ENCODE measurements around the gene GNG8.

DNA sequence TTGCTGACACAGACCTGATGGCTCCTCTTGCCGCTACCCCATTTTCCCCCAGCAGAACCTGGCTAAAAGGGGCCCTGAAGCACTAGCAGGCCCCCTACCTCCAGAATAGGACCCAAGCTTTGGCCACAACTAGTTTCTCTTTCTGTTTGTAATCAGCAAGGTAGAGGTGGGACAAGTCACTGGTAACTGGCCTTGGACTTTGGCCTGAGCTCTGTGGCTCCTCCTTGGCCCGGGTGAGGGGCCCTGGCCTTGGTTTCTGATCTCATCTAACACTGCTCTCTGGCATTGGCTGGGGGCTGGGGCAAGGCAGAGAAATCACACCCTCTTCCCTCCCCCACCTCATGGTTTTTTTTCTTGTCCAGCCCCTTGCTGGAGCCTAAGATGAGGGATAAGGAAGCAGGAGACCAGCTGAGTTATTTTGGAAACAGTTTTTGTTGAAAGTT lies 32.8 kb downstream of the GNG8 start:
- TF ChIP-seq PITX1 (CRISPR knock-in tag; IDR thresholded peaks at IDR 0.05), result no peak
- peak; percentile 50; the same call in 1 of the 2 replicates for TF ChIP-seq HDAC1 (CRISPR knock-in tag; IDR thresholded peaks at IDR 0.05)
- TF ChIP-seq, protein P1, sequence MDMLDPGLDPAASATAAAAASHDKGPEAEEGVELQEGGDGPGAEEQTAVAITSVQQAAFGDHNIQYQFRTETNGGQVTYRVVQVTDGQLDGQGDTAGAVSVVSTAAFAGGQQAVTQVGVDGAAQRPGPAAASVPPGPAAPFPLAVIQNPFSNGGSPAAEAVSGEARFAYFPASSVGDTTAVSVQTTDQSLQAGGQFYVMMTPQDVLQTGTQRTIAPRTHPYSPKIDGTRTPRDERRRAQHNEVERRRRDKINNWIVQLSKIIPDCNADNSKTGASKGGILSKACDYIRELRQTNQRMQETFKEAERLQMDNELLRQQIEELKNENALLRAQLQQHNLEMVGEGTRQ (IDR thresholded peaks at IDR 0.05; ENCODE audit: low read depth, low read length), result no peak
- TF ChIP-seq, protein P1 (CRISPR knock-in tag; IDR thresholded peaks at IDR 0.05; ENCODE audit: borderline replicate concordance), result no peak
- TF ChIP-seq ZNF274 (CRISPR knock-in tag; IDR thresholded peaks at IDR 0.05), result no peak
- TF ChIP-seq GPN1 (CRISPR knock-in tag; IDR thresholded peaks at IDR 0.05; ENCODE audit: borderline replicate concordance), result no peak
